GM13976 (cell line): ENCODE results near the gene E2F1.
"Not testable (repeated sequence)": the region's sequence is repeated elsewhere in the genome, so short reads cannot be mapped to it uniquely, and the experiment has no call there.

Experiments
- DNase-seq: peaks from one replicate; pipeline ENCODE4 v3.0.0; 2012; ENCODE audit warnings: low spot score
- CTCF ChIP-seq: IDR thresholded peaks from 2 replicates; pipeline ENCODE4 v1.5.1; 2012; ENCODE audit warnings: borderline replicate concordance, mild to moderate bottlenecking; ENCODE audit not compliant: insufficient read depth; ENCODE audit errors: extremely low read depth, missing control alignments, control extremely low read depth
- in situ Hi-C: fragments of 300-500 bp; cut with MboI; formaldehyde crosslinking; loops from one replicate; pipeline ENCODE4 v1.12.0; 2022; ENCODE audit warnings: low sequenced_read_pairs, mixed read lengths, inconsistent platforms; ENCODE audit not compliant: unreplicated experiment

Gene E2F1

GRCh38 chr20:33702861-33703260 lies 16.7 kb upstream of the E2F1 start:
- no peak for TF ChIP-seq CTCF
- DNase-seq: no peak
- in situ Hi-C loops: no loop called here

DNA sequence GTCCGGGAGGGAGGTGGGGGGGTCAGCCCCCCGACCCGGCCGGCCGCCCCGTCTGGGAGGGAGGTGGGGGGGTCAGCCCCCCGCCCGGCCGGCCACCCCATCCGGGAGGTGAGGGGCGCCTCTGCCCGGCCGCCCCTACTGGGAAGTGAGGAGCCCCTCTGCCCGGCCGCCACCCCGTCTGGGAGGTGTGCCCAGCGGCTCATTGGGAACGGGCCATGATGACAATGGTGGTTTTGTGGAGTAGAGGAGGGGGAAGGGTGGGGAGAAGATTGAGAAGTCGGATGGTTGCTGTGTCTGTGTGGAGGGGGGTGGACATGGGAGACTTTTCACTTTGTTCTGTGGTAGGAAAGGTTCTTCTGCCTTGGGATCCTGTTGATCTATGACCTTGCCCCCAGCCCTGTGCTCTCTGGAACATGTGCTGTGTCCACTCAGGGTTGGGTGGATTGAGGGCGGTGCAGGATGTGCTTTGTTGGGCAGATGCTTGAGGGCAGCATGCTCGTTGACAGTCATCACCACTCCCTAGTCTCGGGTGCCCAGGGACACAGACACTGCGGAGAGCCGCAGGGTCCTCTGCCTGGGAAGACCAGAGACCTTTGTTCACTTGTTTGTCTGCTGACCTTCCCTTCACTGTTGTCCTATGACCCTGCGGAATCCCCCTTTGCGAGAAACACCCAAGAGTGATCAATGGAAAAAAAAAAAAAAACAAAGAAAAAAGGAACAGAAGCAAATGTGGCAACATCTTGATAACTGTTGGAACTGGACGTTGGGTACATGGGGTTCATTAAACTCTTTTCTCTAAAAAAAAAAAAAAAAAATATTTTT lies 15.7 kb upstream of the E2F1 start:
- in situ Hi-C loops: no loop called here
- TF ChIP-seq CTCF: no peak
- no peak for DNase-seq

DNA sequence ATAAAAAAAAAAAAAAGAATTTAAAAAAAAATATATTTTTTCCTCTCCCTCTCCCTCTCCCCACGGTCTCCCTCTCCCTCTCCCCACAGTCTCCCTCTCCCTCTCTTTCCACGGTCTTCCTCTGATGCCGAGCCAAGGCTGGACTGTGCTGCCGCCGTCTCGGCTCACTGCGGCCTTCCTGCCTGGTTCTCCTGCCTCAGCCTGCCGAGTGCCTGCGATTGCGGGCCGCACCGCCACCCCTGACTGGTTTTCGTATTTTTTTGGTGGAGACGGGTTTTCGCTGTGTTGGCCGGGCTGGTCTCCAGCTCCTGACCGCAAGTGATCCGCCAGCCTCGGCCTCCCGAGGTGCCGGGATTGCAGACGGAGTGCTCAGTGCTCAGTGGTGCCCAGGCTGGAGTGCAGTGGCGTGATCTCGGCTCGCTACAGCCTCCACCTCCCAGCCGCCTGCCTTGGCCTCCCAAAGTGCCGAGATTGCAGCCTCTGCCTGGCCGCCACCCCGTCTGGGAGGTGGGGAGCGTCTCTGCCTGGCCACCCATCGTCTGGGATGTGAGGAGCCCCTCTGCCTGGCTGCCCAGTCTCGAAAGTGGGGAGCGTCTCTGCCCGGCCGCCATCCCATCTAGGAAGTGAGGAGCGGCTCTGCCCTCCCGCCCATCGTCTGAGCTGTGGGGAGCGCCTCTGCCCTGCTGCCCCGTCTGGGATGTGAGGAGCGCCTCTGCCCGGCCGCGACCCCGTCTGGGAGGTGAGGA lies 14.7 kb upstream of the E2F1 start:
- in situ Hi-C loops, DNase-seq: not testable (repeated sequence)

DNA sequence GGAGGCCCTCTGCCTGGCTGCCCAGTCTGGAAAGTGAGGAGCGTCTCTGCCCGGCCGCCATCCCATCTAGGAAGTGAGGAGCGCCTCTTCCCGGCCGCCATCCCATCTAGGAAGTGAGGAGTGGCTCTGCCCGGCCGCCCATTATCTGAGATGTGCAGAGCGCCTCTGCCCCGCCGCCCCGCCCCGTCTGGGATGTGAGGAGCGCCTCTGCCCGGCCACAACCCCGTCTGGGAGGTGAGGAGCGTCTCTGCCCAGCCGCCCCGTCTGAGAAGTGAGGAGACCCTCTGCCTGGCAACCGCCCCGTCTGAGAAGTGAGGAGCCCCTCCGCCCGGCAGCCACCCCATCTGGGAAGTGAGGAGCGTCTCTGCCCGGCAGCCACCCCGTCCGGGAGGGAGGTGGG lies 12.8 kb upstream of the E2F1 start:
- DNase-seq, in situ Hi-C loops: not testable (repeated sequence)

DNA sequence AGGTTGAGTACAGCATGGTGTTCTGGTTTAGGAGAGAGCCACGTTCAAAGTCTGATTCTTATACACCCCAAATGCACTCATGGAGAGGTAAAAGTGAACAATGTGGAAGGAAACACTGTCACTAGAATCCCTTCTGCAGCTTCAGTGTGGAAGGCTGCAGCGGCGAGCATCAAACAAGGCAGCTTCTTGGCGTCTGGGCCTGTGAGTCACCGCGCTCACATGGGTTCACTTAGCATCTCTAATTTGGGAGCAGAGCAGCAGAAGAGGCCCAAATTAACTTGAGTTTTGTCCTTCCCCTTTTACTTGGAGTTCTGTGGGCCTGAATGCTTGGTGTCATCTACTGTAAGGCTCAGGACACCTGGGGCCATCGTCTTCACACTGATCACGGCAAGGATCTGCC lies 10.9 kb upstream of the E2F1 start:
- no peak for TF ChIP-seq CTCF
- in situ Hi-C loops: no loop called here
- DNase-seq: no peak

DNA sequence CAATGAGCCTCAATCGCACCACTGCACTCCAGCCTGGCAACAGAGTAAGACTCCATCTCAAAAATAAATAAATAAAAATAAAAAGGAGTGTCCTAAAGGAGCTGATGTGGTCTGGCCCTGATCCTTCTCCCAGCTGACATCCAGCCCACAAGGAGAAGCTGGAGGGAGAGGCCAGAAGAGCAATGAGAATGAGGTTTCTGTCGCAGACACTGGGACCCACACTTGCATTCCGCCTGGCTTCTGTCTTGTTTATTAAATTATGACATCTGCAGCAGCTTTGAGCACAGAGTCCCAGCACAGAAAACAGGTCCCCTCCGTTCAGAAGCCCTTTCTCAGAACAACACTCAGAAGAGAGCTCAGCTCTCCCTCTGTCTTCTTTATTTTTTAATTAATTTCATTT lies 10.3 kb upstream of the E2F1 start:
- no peak for DNase-seq
- in situ Hi-C loops: no loop called here
- TF ChIP-seq CTCF: no peak

- no peak for DNase-seq
- no peak for TF ChIP-seq CTCF
- in situ Hi-C loops: no loop called here
Observed at GRCh38 chr20:33694639-33695012, 8.4 kb upstream of the E2F1 start.
